Measurements from ENCODE around the gene NDUFC2.
"Not testable (repeated sequence)": the region's sequence is repeated elsewhere in the genome, so short reads cannot be mapped to it uniquely, and the experiment has no call there.

NDUFC2 gene

GRCh38 chr11:78079232-78080083 is at the start of gene NDUFC2:
TSS of gene NDUFC2 (minus strand) at chr11:78079862. CDS start at chr11:78079744, 118 bp downstream.
- peak; percentile 90 for DNase-seq

- no peak for DNase-seq
Observed at GRCh38 chr11:78127403-78127802, 47.7 kb upstream of the NDUFC2 start.

GRCh38 chr11:78112582-78113275 is 33.1 kb upstream of the NDUFC2 start:
- DNase-seq = no peak

- DNase-seq = no peak
Observed at GRCh38 chr11:78111298-78111697, 31.6 kb upstream of the NDUFC2 start.

DNA sequence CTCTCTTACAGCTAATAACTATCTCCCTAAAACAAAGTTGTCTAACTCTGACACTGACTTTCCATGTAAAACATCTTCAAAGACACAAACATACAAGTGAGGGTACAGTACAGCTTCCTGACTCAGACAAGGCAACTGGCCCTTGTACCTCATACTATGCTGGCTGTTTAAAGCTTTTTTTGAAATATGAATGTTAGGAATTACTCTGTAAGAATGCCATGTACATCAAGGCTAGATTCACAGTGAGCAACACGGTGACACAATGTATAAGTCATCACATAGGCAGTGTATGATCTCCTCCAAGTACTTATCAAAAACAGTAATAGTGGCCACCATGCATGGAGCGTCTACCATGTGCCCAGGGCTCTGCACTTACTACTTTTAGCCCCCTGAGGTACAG is 31.2 kb upstream of the NDUFC2 start:
- DNase-seq = no peak

GRCh38 chr11:78110351-78110750 is 30.7 kb upstream of the NDUFC2 start:
- no peak for DNase-seq

GRCh38 chr11:78109081-78110015 is 29.7 kb upstream of the NDUFC2 start:
- DNase-seq = peak; percentile 33

- no peak for DNase-seq
Observed at GRCh38 chr11:78100676-78101472, 21.2 kb upstream of the NDUFC2 start.

GRCh38 chr11:78100261-78100660 is 20.6 kb upstream of the NDUFC2 start:
- no peak for DNase-seq

DNA sequence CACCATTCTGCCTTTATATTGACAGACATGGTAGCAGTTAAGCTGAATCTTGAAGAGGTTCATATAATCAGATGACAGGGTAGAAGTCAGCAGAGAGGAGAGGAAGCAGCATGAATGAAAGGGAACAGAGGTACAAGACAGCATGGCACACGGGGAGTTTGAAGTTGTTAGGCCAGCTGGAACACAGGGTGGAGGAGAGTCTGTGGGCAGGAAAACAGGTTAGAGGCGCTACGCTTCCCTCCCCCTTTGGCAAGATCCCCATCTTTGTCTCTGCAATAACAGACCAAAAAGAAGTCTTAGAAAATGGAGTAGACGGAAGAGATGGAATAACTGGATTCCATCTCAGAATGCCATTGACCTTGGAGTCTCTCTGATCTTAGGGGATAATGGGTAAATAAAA is 20.0 kb upstream of the NDUFC2 start:
- DNase-seq = no peak

DNA sequence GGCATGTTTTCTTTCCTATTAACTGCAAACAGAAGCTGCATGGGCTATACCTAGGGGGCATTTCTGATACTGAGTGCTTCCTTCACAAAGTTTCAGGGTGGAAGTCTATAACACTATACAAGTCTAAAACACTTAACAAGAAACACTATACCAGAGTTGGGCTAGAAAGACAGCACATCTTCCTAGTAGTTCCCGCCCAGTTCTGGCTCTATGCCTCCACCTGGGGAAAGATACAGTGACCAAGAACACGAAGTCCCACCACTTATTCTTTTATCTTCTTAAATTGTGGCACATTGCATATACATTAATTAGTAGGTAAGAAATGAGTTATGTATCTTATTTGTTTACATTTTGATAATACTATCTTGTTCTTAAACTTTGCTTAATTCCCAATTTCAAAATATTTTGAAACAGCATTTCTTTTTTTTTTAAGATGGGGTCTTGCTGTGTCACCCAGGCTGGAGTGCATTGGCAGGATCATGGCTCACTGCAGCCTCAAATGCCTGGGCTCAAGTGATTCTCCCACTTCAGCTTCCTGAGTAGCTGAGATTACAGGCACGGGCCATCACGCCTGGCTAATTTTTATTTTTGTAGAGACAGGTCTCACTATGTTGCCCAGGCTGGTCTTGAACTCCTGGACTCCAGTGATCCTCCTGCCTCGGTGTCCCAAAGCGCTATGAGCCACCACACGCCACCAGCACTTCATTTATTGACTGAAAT is 18.2 kb upstream of the NDUFC2 start:
- no peak for DNase-seq

GRCh38 chr11:78094250-78094649 is 14.6 kb upstream of the NDUFC2 start:
- DNase-seq = no peak

DNA sequence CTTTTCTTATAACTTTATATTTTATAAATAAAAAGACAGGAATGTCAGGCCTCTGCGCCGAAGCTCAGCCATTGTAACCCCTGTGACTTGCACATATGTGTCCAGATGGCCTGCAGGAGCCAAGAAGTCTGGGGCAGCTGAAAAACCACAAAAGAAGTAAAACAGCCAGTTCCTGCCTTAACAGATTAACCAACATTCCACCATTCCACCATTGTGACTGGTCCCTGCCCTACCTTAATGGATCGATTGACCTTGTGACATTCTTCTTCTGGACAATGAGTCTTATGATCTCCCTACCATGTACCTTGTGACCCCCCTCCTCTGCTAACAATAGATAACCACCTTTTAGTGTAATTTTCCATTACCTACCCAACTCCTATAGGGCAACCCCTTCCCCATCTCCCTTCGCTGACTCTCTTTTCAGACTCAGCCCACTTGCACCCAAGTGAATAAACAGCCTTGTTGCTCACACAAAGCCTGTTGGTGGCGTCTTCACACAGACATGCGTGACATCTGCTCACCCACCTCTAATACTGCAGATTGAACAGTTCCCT is 6.9 kb upstream of the NDUFC2 start:
- DNase-seq = not testable (repeated sequence)

GRCh38 chr11:78085972-78086371 is 6.3 kb upstream of the NDUFC2 start:
- no peak for DNase-seq

DNA sequence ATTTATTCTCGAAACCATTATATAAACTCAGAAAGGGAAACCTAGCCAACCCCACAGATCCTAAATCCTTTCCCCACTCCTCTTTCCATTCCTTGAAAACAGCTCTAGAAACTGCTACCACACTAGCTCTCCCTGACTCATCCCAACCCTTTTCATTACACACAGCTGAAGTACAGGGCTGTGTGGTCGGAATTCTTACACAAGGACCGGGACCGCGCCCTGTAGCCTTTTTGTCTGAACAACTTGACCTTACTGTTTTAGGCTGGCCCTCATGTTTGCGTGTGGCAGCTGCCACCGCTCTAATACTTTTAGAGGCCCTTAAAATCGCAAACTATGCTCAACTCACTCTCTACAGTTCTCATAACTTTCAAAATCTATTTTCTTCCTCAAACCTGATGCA is 4.8 kb upstream of the NDUFC2 start:
- DNase-seq = not testable (repeated sequence)

- DNase-seq = no peak
Observed at GRCh38 chr11:78083021-78083420, 3.4 kb upstream of the NDUFC2 start.

GRCh38 chr11:78082146-78082545 is 2.5 kb upstream of the NDUFC2 start:
- DNase-seq = no peak

GRCh38 chr11:78081583-78081982 is 1.9 kb upstream of the NDUFC2 start:
- DNase-seq = no peak

DNA sequence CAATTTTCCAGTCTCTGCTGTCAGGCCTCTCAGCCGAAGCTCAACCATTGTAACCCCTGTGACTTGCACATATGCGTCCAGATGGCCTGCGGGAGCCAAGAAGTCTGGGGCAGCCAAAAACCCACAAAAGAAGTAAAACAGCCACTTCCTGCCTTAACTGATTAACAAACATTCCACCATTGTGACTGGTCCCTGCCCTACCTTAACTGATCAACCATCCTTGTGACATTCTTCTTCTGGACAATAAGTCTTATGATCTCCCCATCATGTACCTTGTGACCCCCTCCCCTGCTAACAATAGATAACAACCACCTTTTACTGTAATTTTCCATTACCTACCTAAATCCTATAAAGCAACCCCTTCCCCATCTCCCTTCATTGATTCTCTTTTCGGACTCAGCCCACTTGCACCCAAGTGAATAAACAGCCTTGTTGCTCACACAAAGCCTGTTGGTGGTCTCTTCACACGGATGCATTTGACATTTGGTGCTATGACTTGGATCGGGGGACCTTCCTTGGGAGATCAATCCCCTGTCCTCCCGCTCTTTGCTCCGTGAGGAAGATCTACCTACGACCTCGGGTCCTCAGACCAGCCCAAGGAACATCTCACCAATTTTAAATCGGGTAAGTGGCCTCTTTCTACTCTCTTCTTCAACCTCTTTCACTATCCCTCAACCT is 1.3 kb upstream of the NDUFC2 start:
- no peak for DNase-seq

GRCh38 chr11:78080084-78080817 is 589 bp upstream of the NDUFC2 start:
- no peak for DNase-seq
